ENCODE data around the gene KHSRP. TPM values are rescaled to one million over a fixed set of nuclear protein-coding genes. Genes with fewer than 3 reads are reported as not detected.
A peak's percentile ranks its signal among the peaks of the same experiment; 100 is the strongest.

Gene KHSRP
- total and polyA plus RNA-seq, 2 of the 13 experiments (the other 11 are each of a cell fraction or from before 2014, with no cell fraction given): 72.1 to 129 TPM

GRCh38 chr19:6464070-6464873 is 39.7 kb upstream of the KHSRP start, which contains the start of gene CRB3 (continued):
- peak; percentile 81 for TF ChIP-seq ZNF687 (CRISPR knock-in tag; IDR thresholded peaks at IDR 0.05)
- TF ChIP-seq ZNF598 (CRISPR knock-in tag; IDR thresholded peaks at IDR 0.05; ENCODE audit: borderline replicate concordance): peak; percentile 69; the same call in 1 of the 2 replicates
- TF ChIP-seq, protein P1, sequence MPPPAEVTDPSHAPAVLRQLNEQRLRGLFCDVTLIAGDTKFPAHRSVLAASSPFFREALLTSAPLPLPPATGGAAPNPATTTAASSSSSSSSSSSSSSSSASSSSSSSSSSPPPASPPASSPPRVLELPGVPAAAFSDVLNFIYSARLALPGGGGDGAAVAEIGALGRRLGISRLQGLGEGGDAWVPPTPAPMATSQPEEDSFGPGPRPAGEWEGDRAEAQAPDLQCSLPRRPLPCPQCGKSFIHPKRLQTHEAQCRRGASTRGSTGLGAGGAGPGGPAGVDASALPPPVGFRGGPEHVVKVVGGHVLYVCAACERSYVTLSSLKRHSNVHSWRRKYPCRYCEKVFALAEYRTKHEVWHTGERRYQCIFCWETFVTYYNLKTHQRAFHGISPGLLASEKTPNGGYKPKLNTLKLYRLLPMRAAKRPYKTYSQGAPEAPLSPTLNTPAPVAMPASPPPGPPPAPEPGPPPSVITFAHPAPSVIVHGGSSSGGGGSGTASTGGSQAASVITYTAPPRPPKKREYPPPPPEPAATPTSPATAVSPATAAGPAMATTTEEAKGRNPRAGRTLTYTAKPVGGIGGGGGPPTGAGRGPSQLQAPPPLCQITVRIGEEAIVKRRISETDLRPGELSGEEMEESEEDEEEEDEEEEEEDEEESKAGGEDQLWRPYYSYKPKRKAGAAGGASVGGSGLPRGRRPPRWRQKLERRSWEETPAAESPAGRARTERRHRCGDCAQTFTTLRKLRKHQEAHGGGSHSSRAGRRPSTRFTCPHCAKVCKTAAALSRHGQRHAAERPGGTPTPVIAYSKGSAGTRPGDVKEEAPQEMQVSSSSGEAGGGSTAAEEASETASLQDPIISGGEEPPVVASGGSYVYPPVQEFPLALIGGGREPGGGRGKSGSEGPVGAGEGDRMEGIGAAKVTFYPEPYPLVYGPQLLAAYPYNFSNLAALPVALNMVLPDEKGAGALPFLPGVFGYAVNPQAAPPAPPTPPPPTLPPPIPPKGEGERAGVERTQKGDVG (CRISPR knock-in tag; IDR thresholded peaks at IDR 0.05; ENCODE audit: borderline replicate concordance): peak; percentile 54; the same call in 1 of the 2 replicates
- no peak for TF ChIP-seq ZKSCAN8 (CRISPR knock-in tag; IDR thresholded peaks at IDR 0.05; ENCODE audit: borderline replicate concordance)
- TF ChIP-seq, protein P2, sequence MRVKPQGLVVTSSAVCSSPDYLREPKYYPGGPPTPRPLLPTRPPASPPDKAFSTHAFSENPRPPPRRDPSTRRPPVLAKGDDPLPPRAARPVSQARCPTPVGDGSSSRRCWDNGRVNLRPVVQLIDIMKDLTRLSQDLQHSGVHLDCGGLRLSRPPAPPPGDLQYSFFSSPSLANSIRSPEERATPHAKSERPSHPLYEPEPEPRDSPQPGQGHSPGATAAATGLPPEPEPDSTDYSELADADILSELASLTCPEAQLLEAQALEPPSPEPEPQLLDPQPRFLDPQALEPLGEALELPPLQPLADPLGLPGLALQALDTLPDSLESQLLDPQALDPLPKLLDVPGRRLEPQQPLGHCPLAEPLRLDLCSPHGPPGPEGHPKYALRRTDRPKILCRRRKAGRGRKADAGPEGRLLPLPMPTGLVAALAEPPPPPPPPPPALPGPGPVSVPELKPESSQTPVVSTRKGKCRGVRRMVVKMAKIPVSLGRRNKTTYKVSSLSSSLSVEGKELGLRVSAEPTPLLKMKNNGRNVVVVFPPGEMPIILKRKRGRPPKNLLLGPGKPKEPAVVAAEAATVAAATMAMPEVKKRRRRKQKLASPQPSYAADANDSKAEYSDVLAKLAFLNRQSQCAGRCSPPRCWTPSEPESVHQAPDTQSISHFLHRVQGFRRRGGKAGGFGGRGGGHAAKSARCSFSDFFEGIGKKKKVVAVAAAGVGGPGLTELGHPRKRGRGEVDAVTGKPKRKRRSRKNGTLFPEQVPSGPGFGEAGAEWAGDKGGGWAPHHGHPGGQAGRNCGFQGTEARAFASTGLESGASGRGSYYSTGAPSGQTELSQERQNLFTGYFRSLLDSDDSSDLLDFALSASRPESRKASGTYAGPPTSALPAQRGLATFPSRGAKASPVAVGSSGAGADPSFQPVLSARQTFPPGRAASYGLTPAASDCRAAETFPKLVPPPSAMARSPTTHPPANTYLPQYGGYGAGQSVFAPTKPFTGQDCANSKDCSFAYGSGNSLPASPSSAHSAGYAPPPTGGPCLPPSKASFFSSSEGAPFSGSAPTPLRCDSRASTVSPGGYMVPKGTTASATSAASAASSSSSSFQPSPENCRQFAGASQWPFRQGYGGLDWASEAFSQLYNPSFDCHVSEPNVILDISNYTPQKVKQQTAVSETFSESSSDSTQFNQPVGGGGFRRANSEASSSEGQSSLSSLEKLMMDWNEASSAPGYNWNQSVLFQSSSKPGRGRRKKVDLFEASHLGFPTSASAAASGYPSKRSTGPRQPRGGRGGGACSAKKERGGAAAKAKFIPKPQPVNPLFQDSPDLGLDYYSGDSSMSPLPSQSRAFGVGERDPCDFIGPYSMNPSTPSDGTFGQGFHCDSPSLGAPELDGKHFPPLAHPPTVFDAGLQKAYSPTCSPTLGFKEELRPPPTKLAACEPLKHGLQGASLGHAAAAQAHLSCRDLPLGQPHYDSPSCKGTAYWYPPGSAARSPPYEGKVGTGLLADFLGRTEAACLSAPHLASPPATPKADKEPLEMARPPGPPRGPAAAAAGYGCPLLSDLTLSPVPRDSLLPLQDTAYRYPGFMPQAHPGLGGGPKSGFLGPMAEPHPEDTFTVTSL (CRISPR knock-in tag; IDR thresholded peaks at IDR 0.05; ENCODE audit: borderline replicate concordance): no peak
- no peak for TF ChIP-seq ZNF282 (IDR thresholded peaks at IDR 0.05; ENCODE audit: partially characterized antibody)
- TF ChIP-seq MYC (CRISPR knock-in tag; IDR thresholded peaks at IDR 0.05; ENCODE audit: borderline replicate concordance): peak; percentile 32; the same call in 1 of the 2 replicates
- TF ChIP-seq KLF15 (CRISPR knock-in tag; IDR thresholded peaks at IDR 0.05; ENCODE audit: borderline replicate concordance): peak; percentile 15; the same call in 1 of the 2 replicates
- no peak for TF ChIP-seq ZFP41 (CRISPR knock-in tag; IDR thresholded peaks at IDR 0.05; ENCODE audit: borderline replicate concordance)
- TF ChIP-seq ZNF367 (CRISPR knock-in tag; IDR thresholded peaks at IDR 0.05; ENCODE audit: borderline replicate concordance): no peak
- 0 out of 2 replicates have a peak, but pooled peaks have one; percentile 29 for TF ChIP-seq ZBTB39 (CRISPR knock-in tag; IDR thresholded peaks at IDR 0.05)
